OCI-LY7 (cell line): ENCODE measurements around the gene NTN3.

Experiments
- EZH2phosphoT487 ChIP-seq: fragments of 200-600 bp; sonication (generic); IDR thresholded peaks from 2 replicates; pipeline ENCODE4 v1.6.1; 2018; ENCODE audit warnings: low read depth, borderline replicate concordance, mild to moderate bottlenecking, mixed run types, antibody characterized with exemption, low read length, moderate library complexity, mixed read lengths
- TF ChIP-seq, protein P1 (sequence below): fragments of 200-600 bp; sonication (generic); conservative IDR thresholded peaks from 2 replicates; pipeline ENCODE4 v1.5.1; 2014; ENCODE audit warnings: mild to moderate bottlenecking, antibody characterized with exemption, low read length, moderate library complexity, mixed read lengths

DNA sequence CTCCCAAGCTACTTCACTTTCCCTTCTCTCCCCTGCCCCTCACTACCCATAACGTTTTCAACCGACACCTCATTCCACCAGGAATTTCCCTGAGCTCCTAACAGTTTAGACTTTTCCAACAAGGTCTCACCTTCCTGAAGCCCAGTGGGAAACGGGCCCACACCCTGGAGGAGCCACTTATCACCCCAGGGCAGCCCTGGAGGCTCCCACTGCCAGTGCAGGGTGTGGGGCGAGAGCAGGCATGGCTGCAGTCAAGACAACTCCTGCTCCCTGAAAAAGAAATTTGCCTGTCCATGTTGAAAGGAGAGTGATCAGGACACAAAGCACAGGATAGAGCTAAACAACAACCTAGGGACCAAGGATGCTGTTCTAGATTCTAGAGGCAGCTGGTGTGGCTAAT lies 43.6 kb upstream of the NTN3 start:
- TF ChIP-seq, protein P1, sequence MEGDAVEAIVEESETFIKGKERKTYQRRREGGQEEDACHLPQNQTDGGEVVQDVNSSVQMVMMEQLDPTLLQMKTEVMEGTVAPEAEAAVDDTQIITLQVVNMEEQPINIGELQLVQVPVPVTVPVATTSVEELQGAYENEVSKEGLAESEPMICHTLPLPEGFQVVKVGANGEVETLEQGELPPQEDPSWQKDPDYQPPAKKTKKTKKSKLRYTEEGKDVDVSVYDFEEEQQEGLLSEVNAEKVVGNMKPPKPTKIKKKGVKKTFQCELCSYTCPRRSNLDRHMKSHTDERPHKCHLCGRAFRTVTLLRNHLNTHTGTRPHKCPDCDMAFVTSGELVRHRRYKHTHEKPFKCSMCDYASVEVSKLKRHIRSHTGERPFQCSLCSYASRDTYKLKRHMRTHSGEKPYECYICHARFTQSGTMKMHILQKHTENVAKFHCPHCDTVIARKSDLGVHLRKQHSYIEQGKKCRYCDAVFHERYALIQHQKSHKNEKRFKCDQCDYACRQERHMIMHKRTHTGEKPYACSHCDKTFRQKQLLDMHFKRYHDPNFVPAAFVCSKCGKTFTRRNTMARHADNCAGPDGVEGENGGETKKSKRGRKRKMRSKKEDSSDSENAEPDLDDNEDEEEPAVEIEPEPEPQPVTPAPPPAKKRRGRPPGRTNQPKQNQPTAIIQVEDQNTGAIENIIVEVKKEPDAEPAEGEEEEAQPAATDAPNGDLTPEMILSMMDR: no peak
- no peak for TF ChIP-seq EZH2phosphoT487
